Right renal pelvis (tissue), 4 donors: ENCODE measurements around the gene CCT3. TPM values are rescaled to one million over a fixed set of nuclear protein-coding genes. Genes with fewer than 3 reads are reported as not detected.
"Not testable (repeated sequence)": the region's sequence is repeated elsewhere in the genome, so short reads cannot be mapped to it uniquely, and the experiment has no call there.

ENCODE experiments used
- DNase-seq, 4 donors: peaks; one replicate each; pipeline ENCODE4 v3.0.0-alpha.2; 2013; ENCODE audit warnings: low read depth in 4 of 4, low spot score in 3 of 4, missing footprints in 1 of 4
- polyA plus RNA-seq, 4 donors: library from polyadenylated mRNA; unstranded; fragments of 120-200 nt; gene quantifications; one replicate each; pipeline ENCODE4 v1.2.1, GENCODE V29; 2013; ENCODE audit not compliant: insufficient read length in 4 of 4

Gene CCT3
- polyA plus RNA-seq, result 100 to 1,000 TPM; 313 to 349 (median 342) TPM

- DNase-seq, result peak; percentile 98 to 100 (median 100)
Measured at GRCh38 chr1:156338180-156338976, at the start of gene CCT3, which contains the start of gene TSACC. Gene CCT3, minus strand, starts transcription at chr1:156338292. Its CDS starts 108 bp downstream, at chr1:156338184. Gene TSACC, plus strand, starts transcription at chr1:156338526. Its CDS starts 1,232 bp downstream, at chr1:156339758.

GRCh38 chr1:156387870-156388173 lies 49.7 kb upstream of the CCT3 start:
- DNase-seq, result no peak

- no peak for DNase-seq
Measured at GRCh38 chr1:156386949-156387869, 49.1 kb upstream of the CCT3 start.

- DNase-seq, result no peak
Measured at GRCh38 chr1:156386134-156386901, 48.2 kb upstream of the CCT3 start.

GRCh38 chr1:156385534-156386031 lies 47.5 kb upstream of the CCT3 start:
- peak in 2 of 4 donors; percentile 57 to 58 for DNase-seq

GRCh38 chr1:156384658-156385057 lies 46.6 kb upstream of the CCT3 start:
- no peak for DNase-seq

GRCh38 chr1:156384007-156384406 lies 45.9 kb upstream of the CCT3 start:
- DNase-seq, result no peak

GRCh38 chr1:156383023-156383422 lies 44.9 kb upstream of the CCT3 start:
- peak in 1 of 4 donors; percentile 23 for DNase-seq

- no peak for DNase-seq
Measured at GRCh38 chr1:156382561-156382960, 44.5 kb upstream of the CCT3 start.

GRCh38 chr1:156379420-156380165 lies 41.5 kb upstream of the CCT3 start:
- no peak for DNase-seq

- no peak for DNase-seq
Measured at GRCh38 chr1:156378557-156378956, 40.5 kb upstream of the CCT3 start.

GRCh38 chr1:156376958-156377919 lies 39.1 kb upstream of the CCT3 start:
- DNase-seq, result no peak

GRCh38 chr1:156376146-156376545 lies 38.1 kb upstream of the CCT3 start:
- no peak for DNase-seq

- DNase-seq, result no peak
Measured at GRCh38 chr1:156373546-156373945, 35.5 kb upstream of the CCT3 start.

GRCh38 chr1:156372876-156373275 lies 34.8 kb upstream of the CCT3 start:
- DNase-seq, result no peak

- no peak for DNase-seq
Measured at GRCh38 chr1:156372265-156372586, 34.1 kb upstream of the CCT3 start.

- peak in 3 of 4 donors; percentile 48 to 62 (median 48) for DNase-seq
Measured at GRCh38 chr1:156371553-156372264, 33.6 kb upstream of the CCT3 start.

- not testable (repeated sequence) for DNase-seq
Measured at GRCh38 chr1:156369685-156370286, 31.7 kb upstream of the CCT3 start.
